Thyroid gland (tissue), 4 donors: ENCODE measurements around the gene PTCH1.

Source experiments
- POLR2A ChIP-seq, 2 donors: fragments of 450-650 bp; IDR thresholded peaks; one replicate each; pipeline ENCODE4 v1.6.1; 2017; ENCODE audit warnings: antibody characterized with exemption in 2 of 2, mild to moderate bottlenecking in 2 of 2, moderate library complexity in 1 of 2
- TF ChIP-seq, protein P1 (sequence below), 6 experiments: fragments of 200-600 bp in 3 of 6; fragments of 450-650 bp in 3 of 6; sonication (generic) in 3 of 6; IDR thresholded peaks; one replicate each; pipeline ENCODE4 v1.5.1; 2016 to 2019; ENCODE audit warnings: antibody characterized with exemption in 6 of 6, mild to moderate bottlenecking in 2 of 6, inconsistent platforms in 1 of 6, moderate library complexity in 1 of 6

- TF ChIP-seq POLR2A (IDR thresholded peaks at IDR 0.05), result no peak
- TF ChIP-seq, protein P1, sequence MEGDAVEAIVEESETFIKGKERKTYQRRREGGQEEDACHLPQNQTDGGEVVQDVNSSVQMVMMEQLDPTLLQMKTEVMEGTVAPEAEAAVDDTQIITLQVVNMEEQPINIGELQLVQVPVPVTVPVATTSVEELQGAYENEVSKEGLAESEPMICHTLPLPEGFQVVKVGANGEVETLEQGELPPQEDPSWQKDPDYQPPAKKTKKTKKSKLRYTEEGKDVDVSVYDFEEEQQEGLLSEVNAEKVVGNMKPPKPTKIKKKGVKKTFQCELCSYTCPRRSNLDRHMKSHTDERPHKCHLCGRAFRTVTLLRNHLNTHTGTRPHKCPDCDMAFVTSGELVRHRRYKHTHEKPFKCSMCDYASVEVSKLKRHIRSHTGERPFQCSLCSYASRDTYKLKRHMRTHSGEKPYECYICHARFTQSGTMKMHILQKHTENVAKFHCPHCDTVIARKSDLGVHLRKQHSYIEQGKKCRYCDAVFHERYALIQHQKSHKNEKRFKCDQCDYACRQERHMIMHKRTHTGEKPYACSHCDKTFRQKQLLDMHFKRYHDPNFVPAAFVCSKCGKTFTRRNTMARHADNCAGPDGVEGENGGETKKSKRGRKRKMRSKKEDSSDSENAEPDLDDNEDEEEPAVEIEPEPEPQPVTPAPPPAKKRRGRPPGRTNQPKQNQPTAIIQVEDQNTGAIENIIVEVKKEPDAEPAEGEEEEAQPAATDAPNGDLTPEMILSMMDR (IDR thresholded peaks at IDR 0.05), result no peak
Measured at GRCh38 chr9:95422650-95423049, 94.1 kb downstream of the PTCH1 start.
